Endothelial cell of umbilical vein (primary cell): ENCODE results near the gene SUGCT. TPM values are rescaled to one million over a fixed set of nuclear protein-coding genes. Genes with fewer than 3 reads are reported as not detected.

ENCODE experiments used
- BruUV-seq: library from RNA; stranded (reverse); fragments of 400-500 nt; replicated peaks from 2 replicates; lab custom pipeline; 2021; lab: Mats Ljungman, UMichigan
- CTCF ChIA-PET: fragments of 300-600, 350-600 bp; sonication (Branson Sonifier 250); formaldehyde crosslinking; loops from one replicate; lab custom pipeline; 2021; ENCODE audit warnings: antibody characterized with exemption, inconsistent platforms; lab: Charles Lee
- POLR2A ChIA-PET: fragments of 300-600, 350-600 bp; sonication (Branson Sonifier 250); formaldehyde crosslinking; loops from one replicate; lab custom pipeline; 2021; ENCODE audit warnings: antibody characterized with exemption, inconsistent platforms; lab: Charles Lee
- DNase-seq: peaks from one replicate; pipeline ENCODE4 v3.0.0-alpha.2; 2011; ENCODE audit warnings: low read depth, low spot score
- FAIRE-seq: peaks from 2 replicates; lab custom pipeline; 2011; peaks lifted over from hg19 to GRCh38; lab: Jason Lieb, UNC
- H2AFZ ChIP-seq: 2 replicates; pipeline ENCODE4 v1.6.0; 2012; ENCODE audit warnings: low read depth, low read length, control low read depth, inconsistent platforms
- H3K27ac ChIP-seq: 2 replicates; pipeline ENCODE4 v1.5.1; 2011; ENCODE audit warnings: low read depth, mild to moderate bottlenecking, control low read depth, low read length, moderate library complexity; ENCODE audit not compliant: insufficient read depth
- H3K27me3 ChIP-seq, 2 experiments: 2 replicates each; pipeline versions ENCODE4 v1.6.0 to v1.6.1; 2011; ENCODE audit warnings: low read length in 2 of 2, mixed read lengths in 1 of 2; ENCODE audit not compliant: control insufficient read depth in 2 of 2, insufficient read depth in 2 of 2
- H3K36me3 ChIP-seq, 2 experiments: 2 replicates in 1 of 2; 3 replicates in 1 of 2; pipeline ENCODE4 v1.5.1; 2011; ENCODE audit warnings: low read length in 2 of 2, mild to moderate bottlenecking in 1 of 2, moderate library complexity in 1 of 2; ENCODE audit not compliant: control insufficient read depth in 2 of 2, insufficient read depth in 2 of 2; ENCODE audit errors: extremely low read depth in 1 of 2
- H3K4me1 ChIP-seq: 3 replicates; pipeline ENCODE4 v1.5.1; 2011; ENCODE audit warnings: mild to moderate bottlenecking, low read length; ENCODE audit not compliant: control insufficient read depth, insufficient read depth; ENCODE audit errors: extremely low read depth
- H3K4me2 ChIP-seq: 2 replicates; pipeline ENCODE4 v1.6.1; 2011; ENCODE audit warnings: low read length, control low read depth, mixed read lengths; ENCODE audit not compliant: insufficient read depth
- H3K4me3 ChIP-seq, 3 experiments: fragments of 200-600 bp in 1 of 3; sonication (generic), shearing (Covaris generic) in 1 of 3; replicated peaks in 1 of 3; 2 replicates each; pipeline ENCODE4 v1.5.1; 2011 to 2016; ENCODE audit warnings: control low read depth in 3 of 3, low read length in 3 of 3, mild to moderate bottlenecking in 2 of 3, inconsistent platforms in 1 of 3, low read depth in 1 of 3, moderate library complexity in 1 of 3; ENCODE audit not compliant: insufficient read depth in 1 of 3
- H3K79me2 ChIP-seq: 2 replicates; pipeline ENCODE4 v1.6.0; 2012; ENCODE audit warnings: low read length, inconsistent platforms; ENCODE audit not compliant: control insufficient read depth, insufficient read depth
- H3K9ac ChIP-seq: replicated peaks from 2 replicates; pipeline ENCODE3; 2011; ENCODE audit warnings: low read length, control low read depth; ENCODE audit not compliant: insufficient read depth; ENCODE audit errors: extremely low read depth
- H3K9me1 ChIP-seq: replicated peaks from 3 replicates; pipeline ENCODE4 v1.6.0; 2011; ENCODE audit warnings: mild to moderate bottlenecking, low read length; ENCODE audit not compliant: control insufficient read depth, insufficient read depth; ENCODE audit errors: extremely low read depth
- H3K9me3 ChIP-seq: replicated peaks from 2 replicates; pipeline ENCODE4 v1.5.1; 2012; ENCODE audit warnings: low read length, inconsistent platforms; ENCODE audit not compliant: control insufficient read depth, insufficient read depth
- H4K20me1 ChIP-seq: replicated peaks from 2 replicates; pipeline ENCODE3; 2011; ENCODE audit warnings: mild to moderate bottlenecking, low read length; ENCODE audit not compliant: control insufficient read depth, insufficient read depth; ENCODE audit errors: extremely low read depth
- FOS ChIP-seq: IDR thresholded peaks from 2 replicates; pipeline ENCODE4 v1.6.1; 2011; ENCODE audit warnings: mild to moderate bottlenecking, low read length, moderate library complexity, borderline replicate concordance; ENCODE audit not compliant: insufficient read depth
- GATA2 ChIP-seq: IDR thresholded peaks from 2 replicates; pipeline ENCODE4 v1.7.0; 2011; ENCODE audit warnings: low read depth, mild to moderate bottlenecking, moderate library complexity, mixed read lengths, low read length; ENCODE audit not compliant: insufficient read length, insufficient read depth
- JUN ChIP-seq: IDR thresholded peaks from 2 replicates; pipeline ENCODE4 v1.6.1; 2011; ENCODE audit warnings: borderline replicate concordance, low read depth; ENCODE audit not compliant: insufficient read length, insufficient read depth
- MYC ChIP-seq: IDR thresholded peaks from one replicate; pipeline ENCODE4 v1.6.1; 2011; ENCODE audit warnings: mild to moderate bottlenecking, low read depth, low read length
- POLR2A ChIP-seq: IDR thresholded peaks from 2 replicates; pipeline ENCODE4 v1.6.1; 2012; ENCODE audit warnings: low read depth, mild to moderate bottlenecking, control low read depth, low read length
- POLR2AphosphoS5 ChIP-seq: IDR thresholded peaks from 2 replicates; pipeline ENCODE4 v1.6.1; 2012; ENCODE audit warnings: low read depth, mild to moderate bottlenecking, control low read depth, low read length, moderate library complexity; ENCODE audit not compliant: insufficient read depth
- dilution Hi-C: fragments of 300-500 bp; cut with MboI; formaldehyde crosslinking; loops from one replicate; pipeline ENCODE4 v1.15.0; 2019; ENCODE audit warnings: low sequenced_read_pairs; ENCODE audit not compliant: extremely low pct_ligation_motif_present
- intact Hi-C: fragments of 100-400 bp; cut with micrococcal nuclease; formaldehyde crosslinking; loops from one replicate; pipeline ENCODE4 v1.10.0; 2022
- polyA plus RNA-seq, 4 experiments: library from polyadenylated mRNA; depleted of rRNA in 3 of 4; stranded (reverse) in 3 of 4; unstranded in 1 of 4; fragments of >200 nt; gene quantifications; 2 replicates each; pipeline versions ENCODE4 v1.2.1 to v1.2.3, GENCODE V29; 2011 to 2012; ENCODE audit warnings: missing spikeins in 1 of 4
- total RNA-seq: library from RNA; stranded (reverse); gene quantifications from 2 replicates; pipeline ENCODE4 v1.2.3, GENCODE V29; 2021
- TF ChIP-seq, protein P1 (sequence below), 2 donors: IDR thresholded peaks; 1 replicate in 1 of 2; 2 replicates in 1 of 2; pipeline ENCODE4 v1.5.1; 2011; ENCODE audit warnings: low read length in 2 of 2, mild to moderate bottlenecking in 2 of 2, moderate library complexity in 2 of 2, control low read depth in 1 of 2, inconsistent platforms in 1 of 2, low read depth in 1 of 2; ENCODE audit not compliant: insufficient read depth in 1 of 2; ENCODE audit errors: extremely low read depth in 1 of 2
- TF ChIP-seq, protein P2 (sequence below): IDR thresholded peaks from 2 replicates; pipeline ENCODE4 v1.6.1; 2011; ENCODE audit not compliant: insufficient read depth, insufficient read length

SUGCT gene
- total and polyA plus RNA-seq, 2 donors (not counting 3 experiments of a cell fraction or from before 2014, with no cell fraction given), result 1.2 to 1.4 TPM

DNA sequence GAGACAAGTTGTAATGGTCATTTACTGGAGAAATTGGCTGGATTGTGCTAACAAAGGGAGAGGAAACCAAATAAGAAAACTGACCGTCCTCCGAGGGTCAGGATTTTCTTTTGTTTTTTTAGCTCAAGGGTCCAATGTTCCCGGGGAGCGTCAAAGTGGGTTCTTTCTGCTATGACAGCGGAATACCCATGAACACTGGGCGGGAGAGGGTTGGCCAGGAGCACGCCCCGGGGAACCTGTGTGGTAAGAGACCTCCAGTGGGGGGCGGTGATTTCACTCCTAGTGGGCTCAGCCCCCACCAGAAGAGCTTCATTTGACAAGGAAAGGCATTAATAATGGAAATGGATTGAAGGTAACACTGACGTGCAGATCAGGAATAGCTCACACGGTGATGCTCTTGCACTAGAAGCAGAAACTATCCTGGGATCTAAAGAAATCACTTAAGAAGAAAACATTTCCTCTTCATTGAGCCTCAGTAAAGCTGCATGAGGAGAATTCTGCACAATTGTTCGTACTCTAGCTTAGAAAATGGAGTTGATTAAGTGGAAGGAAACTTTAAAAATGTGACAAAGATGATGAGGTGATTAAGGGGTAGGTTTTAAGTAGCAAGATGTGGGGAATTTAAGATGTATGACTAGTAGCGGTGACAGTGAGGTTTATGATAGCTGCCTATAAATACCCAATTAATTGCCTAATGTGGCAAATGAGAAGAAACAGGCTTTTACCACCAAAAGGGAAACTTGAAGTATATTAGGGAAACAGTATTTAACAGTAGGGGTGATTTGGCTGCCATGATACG is 627.2 kb downstream of the SUGCT start:
- no peaks in the 10 kb centered on the region for H3K4me1 ChIP-seq
- no peak overlapping the region for H2AFZ ChIP-seq
- H3K9me3 ChIP-seq, result no peaks in the 10 kb centered on the region
- H4K20me1 ChIP-seq, result no peaks in the 10 kb centered on the region
- no peaks in the 10 kb centered on the region for H3K79me2 ChIP-seq
- no peaks in the 10 kb centered on the region for H3K36me3 ChIP-seq
- BruUV-seq, result no TSS peak
- DNase-seq (no peak), FAIRE-seq (peak; percentile 21)
- no peak for TF ChIP-seq JUN
- no peak for TF ChIP-seq GATA2
- no peak for TF ChIP-seq MYC
- no peak for TF ChIP-seq POLR2AphosphoS5
- TF ChIP-seq, protein P1, sequence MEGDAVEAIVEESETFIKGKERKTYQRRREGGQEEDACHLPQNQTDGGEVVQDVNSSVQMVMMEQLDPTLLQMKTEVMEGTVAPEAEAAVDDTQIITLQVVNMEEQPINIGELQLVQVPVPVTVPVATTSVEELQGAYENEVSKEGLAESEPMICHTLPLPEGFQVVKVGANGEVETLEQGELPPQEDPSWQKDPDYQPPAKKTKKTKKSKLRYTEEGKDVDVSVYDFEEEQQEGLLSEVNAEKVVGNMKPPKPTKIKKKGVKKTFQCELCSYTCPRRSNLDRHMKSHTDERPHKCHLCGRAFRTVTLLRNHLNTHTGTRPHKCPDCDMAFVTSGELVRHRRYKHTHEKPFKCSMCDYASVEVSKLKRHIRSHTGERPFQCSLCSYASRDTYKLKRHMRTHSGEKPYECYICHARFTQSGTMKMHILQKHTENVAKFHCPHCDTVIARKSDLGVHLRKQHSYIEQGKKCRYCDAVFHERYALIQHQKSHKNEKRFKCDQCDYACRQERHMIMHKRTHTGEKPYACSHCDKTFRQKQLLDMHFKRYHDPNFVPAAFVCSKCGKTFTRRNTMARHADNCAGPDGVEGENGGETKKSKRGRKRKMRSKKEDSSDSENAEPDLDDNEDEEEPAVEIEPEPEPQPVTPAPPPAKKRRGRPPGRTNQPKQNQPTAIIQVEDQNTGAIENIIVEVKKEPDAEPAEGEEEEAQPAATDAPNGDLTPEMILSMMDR (IDR thresholded peaks at IDR 0.05; ENCODE audit: extremely low read depth in 1 of 2, insufficient read depth in 1 of 2, low read depth in 1 of 2, low read length in 2 of 2), result no peak
- TF ChIP-seq FOS, result no peak
- TF ChIP-seq, protein P2, sequence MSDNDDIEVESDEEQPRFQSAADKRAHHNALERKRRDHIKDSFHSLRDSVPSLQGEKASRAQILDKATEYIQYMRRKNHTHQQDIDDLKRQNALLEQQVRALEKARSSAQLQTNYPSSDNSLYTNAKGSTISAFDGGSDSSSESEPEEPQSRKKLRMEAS, result no peak
- TF ChIP-seq POLR2A, result no peak
- H3K27ac ChIP-seq, result no peak overlapping the region
- no peak overlapping the region for H3K4me3 ChIP-seq
- H3K27me3 ChIP-seq, result no peaks in the 10 kb centered on the region
- intact Hi-C loops (no loop called here), dilution Hi-C loops (no loop called here)
- no peaks in the 10 kb centered on the region for H3K9me1 ChIP-seq
- H3K4me2 ChIP-seq, result no peak overlapping the region
- CTCF ChIA-PET, result interaction anchor here (1.0 to 1.3 kb wide), 4 partner anchors 9 to 943 kb away, joined by 3 to 6 read pairs (median 3); no protein-coding TSS in a partner anchor
- POLR2A ChIA-PET, result no interaction called here
- H3K9ac ChIP-seq, result no peak overlapping the region
